ENCODE measurements around the gene METTL23.

- TF ChIP-seq CTCF (conservative IDR thresholded peaks at IDR 0.05) (no peak), EZH2 (IDR thresholded peaks at IDR 0.05; ENCODE audit: low read depth) (no peak)
Measured at GRCh38 chr17:76704805-76705204, 21.8 kb upstream of the METTL23 start.

Measured in PC-9 (cell line).